Activated CD8-positive, alpha-beta memory T cell treated with anti-CD3 and anti-CD28 coated beads for 4 hours (primary cell): ENCODE data around the gene ZDHHC14.
"Not testable (repeated sequence)": the region's sequence is repeated elsewhere in the genome, so short reads cannot be mapped to it uniquely, and the experiment has no call there.

Experiments
- DNase-seq, 2 donors: peaks; one replicate each; pipeline ENCODE4 v3.0.0-alpha.2; 2020; ENCODE audit warnings: low read depth in 2 of 2

Gene ZDHHC14

DNA sequence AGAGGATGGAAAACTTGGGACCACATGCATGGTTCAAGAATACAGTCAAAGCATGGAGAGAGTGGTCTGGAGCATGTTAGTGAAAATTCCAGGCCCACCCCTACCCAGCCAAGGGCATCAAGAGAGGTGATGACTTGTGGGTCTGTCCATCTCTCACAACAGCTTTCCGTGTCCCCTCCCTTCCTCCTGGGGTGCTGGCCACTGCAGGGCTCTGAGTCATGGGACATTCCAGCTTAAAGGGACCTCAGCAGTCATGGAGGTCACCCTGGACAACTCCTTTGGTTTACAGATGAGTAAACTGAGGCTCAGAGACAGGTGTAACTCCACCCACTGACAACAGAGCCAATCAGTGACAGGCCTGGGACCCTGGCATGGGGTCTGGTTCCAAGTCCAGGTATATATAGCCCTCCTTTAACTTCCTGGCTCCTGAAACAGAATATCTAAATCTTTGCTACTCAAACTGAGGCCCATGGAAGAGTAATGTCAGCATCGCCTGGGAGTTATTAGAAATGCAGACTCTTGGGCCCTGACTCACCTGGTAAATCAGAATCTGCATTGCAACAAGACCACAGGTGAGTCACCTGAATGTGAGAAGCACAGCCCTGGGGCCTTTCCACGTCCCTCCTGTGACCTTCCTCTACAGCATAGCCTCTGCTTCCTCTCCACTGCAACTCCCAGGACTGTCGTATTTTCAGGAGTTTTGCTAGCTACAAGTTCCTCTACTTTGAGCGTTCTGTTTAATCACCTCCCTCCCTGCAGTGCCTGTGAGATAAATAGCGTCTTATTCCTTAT is 170.2 kb downstream of the ZDHHC14 start:
- DNase-seq = no peak

DNA sequence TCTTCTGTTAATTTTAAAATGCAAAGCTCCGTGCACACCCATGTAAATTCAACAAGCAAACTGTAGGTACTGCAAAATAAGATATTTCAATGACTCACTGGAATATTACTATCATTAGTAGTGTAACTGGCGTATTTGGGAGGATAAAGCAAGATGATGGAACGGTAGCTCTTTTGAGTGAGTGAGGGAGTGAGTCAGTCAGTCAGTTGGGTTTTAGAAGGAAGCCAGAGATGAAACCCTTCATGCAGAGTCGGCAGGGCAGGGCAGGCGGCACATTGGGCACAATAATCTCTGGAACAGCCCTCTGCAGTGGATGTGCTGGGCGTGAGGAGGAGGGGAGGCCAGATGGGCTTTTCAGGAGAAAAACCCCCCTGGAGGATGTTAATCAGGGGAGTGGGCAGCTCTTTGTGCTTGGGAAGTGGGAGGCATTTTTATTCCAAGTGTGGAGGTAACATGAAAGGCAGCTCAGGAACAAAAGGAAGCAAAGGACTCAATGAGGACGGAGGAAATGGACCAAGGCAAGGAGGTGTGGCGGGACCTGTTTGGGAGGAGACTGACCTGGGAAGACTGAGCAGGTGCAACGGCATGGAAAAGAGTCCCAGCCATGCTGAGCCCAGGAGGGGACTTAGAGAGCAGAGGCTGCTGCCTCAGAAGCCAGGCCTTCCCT is 171.2 kb downstream of the ZDHHC14 start:
- DNase-seq = no peak

DNA sequence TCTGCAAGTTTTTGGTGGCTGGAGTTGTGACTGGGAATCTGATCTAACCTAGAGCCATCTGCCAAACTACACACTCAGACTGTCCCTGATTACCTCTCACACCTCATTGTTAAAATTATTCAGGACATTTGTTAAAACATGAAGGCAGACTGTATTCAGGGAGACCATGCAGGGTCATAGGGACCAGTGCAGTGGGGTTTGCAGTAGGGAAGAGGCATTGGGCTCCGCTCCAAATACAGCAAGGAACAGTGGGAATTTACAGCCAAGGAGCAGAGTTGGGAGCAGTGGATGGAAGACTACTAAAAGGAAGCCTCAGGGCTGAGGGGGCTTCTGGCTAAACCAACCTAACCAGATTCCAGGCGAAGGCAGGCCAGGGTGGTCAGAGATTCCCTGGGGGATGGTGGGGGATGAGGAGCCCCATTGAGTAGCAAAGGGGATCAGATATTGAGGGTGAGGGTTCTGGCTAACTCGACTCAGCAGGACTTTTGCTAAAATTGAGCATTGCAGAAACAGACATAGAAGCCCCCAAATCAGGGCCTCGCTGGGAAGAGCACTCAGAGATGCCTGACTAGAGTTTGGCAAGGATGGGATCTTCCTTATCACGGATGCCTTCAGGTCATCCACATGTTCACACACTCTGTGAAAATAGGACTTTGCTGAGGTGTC is 172.0 kb downstream of the ZDHHC14 start:
- no peak for DNase-seq

- no peak for DNase-seq
Measured at GRCh38 chr6:157554747-157555146, 173.8 kb downstream of the ZDHHC14 start.

GRCh38 chr6:157555455-157556143 is 174.6 kb downstream of the ZDHHC14 start:
- DNase-seq = no peak

DNA sequence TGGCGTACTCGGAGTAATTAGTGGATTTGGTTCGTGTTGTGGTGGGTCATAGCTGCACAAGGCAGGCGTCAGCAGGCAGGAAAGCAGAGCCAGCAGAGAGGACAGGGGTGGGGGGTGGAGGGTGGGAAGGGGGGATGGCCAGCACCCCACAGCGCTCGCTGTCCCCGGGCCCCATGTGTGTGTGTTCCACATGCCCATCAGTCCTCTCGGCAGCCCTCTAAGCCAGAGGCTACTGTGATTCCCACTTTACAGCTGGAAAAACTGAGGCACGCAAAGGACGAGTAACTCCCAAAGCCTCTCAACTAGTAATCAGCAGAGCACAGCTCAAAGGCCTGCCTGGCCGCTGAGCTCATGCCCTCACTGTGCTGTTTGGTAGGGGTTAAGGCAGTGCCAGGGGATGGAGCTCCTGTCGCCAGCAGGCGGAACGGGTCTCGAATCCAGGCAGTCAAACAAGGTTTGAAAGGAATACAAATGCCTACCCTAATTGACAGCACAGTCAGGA is 175.2 kb downstream of the ZDHHC14 start:
- DNase-seq = no peak

GRCh38 chr6:157556671-157557430 is 175.9 kb downstream of the ZDHHC14 start:
- no peak for DNase-seq

DNA sequence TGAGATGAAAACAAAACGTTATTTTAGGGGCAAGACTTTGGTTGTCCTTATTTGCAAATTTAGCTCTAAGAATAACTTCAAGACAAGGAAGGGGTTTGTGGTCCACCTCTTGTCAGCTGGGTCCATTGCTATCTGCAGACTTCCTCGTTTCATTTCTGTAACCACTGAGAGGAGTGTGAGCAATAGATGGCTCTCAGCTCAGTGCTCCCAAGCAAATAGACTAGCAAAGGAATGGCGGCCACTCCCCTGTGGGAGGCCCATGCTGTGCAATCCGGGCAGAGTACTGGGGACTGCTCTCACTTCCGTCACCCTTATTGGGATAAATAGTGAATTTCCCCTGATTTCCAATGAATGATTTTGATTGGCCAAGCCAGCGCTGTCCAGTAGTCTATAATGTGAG is 176.6 kb downstream of the ZDHHC14 start:
- no peak for DNase-seq

DNA sequence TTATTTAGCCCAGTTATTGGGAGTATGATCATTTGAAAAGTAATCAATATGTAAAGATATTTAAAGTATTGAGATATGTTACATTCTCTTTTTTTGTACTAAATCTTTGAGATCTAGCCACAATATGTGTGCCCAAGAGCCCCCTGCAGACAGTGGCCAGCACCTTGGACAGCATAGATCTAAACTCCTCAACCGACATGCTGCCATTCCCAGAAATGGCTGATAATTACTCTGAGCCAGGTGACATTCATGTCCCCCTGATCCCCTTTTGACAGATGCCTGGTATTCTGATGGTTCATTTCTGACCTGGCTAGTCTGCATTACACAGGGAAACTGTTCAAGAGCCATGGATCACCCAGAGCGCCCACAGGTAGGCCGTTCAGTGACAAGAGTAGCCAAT is 177.1 kb downstream of the ZDHHC14 start:
- no peak for DNase-seq

DNA sequence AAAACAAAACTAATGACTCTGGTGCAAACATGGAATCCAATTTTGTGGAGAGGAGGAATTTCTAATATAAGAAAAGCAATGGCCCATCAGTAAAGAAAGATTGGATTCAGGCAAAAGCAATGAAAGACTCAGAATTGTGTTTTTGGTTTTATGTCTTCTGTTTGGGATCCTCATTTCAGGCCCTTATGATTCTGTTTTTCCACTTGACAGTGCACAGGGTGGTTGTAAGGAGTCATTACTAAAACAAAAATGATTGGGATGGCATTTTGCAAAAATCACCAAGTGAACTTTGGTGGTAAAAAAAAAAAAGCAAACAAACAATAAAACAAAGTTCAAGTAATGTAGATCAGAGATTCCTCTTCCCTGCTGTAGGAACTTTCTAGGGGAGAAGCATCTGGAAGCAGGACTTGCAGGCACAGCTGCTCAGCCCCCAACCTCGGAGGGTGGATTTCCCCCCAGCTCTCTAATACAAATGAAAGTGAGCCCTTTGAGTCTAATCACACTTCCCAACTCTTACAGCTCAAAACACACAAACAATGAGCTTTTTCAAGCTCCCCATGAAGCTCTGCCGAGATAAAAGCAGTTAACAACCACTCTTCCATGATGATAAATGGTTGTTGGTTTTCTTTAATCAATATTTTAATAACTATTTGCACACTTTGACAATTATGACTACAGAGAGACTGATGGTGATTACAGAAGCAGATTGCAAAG is 177.7 kb downstream of the ZDHHC14 start:
- DNase-seq = no peak

DNA sequence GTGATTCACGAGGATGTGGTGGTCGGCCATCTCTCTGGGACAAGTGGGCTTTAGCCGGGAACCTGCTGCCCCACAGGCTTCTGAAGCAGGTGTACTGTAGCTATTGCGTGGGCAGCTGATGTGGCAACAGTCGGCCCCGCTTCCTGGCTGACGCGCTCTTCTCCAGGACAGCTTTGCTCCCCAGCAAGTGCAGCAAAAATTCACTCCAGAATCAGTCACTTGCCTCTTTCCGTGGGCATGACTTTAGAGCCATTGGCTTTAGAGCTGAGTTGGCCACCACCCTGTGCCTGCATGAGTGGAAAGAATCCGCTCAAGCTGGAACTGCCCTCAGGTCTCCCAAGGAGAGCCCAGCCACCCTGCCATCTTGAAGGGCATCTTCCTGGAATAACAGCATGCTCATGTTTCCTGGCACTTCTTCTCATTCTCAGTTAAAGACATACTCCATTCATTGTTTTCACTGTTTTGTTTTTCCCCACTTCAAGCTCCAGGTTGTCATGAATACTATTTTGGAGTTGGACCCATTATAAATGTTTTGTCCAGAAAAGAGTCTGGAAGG is 178.3 kb downstream of the ZDHHC14 start:
- DNase-seq = no peak

- not testable (repeated sequence) for DNase-seq
Measured at GRCh38 chr6:157560063-157560462, 179.1 kb downstream of the ZDHHC14 start.

GRCh38 chr6:157560691-157561413 is 179.9 kb downstream of the ZDHHC14 start:
- no peak for DNase-seq

DNA sequence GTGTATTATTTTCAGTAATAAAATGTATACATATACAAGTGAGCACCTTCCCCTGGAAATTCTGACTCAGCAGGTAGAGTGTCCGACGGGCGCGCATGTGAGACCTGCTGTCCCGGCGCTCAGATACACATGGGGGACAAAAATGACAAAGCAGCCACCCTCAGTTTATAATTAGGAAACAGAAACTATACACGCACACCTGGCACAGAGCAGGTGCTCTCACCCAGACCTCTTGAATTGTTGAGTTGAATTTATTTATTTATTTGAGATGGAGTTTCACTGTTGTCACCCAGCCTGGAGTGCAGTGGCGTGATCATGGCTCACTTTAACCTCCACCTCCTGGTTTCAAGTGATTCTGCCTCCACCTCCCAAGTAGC is 180.4 kb downstream of the ZDHHC14 start:
- DNase-seq = no peak

GRCh38 chr6:157561929-157562810 is 181.2 kb downstream of the ZDHHC14 start:
- no peak for DNase-seq

DNA sequence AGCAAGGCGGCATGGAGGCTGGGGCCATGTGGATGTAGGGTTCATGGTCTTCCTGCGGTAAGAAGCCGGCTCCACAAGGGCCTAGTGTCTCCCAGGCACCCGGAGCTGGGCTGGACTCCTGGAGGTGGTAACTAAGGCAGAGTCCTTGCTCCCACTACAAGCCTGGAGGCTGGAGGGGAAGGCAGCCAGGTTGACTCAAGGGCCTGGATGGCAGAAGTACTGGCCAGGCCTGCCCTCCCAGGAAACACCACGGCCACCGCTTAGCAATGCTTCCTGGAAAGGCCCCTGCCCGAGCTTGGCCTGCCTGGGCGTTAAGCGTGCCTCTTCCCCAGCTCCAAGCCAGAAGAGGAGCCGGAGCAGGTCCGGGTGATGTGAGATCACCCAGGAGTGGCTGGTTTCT is 182.0 kb downstream of the ZDHHC14 start:
- no peak for DNase-seq

DNA sequence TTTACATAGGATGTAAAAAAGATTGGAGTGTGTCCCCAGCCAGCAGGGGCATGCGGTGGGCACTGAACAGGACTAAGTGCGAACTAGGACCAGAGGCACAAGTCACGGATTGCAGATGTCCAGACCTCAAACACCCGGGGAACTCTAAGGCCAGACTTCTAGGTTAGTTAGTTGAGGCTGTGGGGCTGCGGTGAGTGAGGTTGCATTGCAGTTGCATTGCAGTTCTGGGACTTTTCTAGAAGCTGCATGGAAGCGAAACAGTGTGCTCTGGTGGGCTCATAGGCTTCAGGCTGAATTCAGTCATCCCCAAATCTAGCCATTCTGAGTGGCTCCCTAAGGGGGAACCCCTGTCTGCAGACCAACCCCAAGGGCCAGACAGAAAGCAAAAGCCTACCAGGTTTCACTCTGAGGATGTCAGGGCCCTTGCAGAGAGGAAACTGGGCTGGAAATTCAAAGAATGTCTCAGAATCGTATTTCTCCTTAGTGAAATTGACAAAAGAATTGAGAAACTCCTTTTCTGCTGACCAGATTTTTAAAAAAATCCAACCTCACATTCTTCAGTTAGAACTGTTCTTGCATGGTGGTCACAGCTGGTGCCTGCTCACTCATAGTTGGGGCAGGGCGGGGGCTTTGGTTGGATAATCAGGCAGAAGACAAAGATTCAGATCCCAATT is 182.8 kb downstream of the ZDHHC14 start:
- DNase-seq = no peak

DNA sequence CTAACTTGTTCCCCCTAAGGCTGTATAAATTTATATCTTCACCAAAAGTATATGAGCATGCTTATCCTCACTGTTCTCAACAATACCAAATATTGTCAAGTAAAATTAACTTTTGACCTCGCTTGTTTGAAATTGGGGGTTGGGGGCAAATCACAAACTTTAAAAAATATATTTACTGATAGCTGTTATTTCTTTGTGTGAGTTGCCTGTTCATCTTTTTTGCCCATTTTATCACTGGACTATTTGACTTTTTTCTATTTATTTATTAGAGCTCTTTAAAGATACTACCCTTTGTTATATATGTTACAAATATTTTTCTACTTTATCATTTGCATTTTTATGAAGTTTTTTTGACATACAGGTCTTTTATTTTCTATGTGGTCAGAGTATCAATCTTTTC is 187.7 kb downstream of the ZDHHC14 start:
- DNase-seq = no peak
